ENCODE results near the gene TM7SF3.

DNA sequence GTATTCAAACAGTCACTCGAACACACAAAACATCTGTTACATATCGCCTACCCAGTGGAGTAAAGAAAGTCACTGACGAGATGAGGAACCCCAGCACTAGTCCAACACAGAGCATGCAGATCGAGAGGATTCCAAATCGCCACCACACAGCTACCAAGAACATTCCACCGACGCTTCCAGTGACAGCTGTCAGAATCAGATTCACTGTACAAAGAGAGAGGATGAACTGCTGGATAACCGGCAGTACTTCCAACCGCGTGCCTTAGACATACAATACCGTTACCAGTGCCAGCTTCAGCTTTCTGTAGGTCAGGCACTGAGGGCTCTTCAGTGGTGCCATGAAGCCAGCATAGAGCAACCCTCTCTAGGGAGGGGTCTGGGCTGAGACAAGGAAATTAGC is 34.5 kb downstream of the TM7SF3 start:
- TF ChIP-seq YY1 (IDR thresholded peaks at IDR 0.05; ENCODE audit: insufficient read depth, insufficient read length) (no peak), SUZ12 (IDR thresholded peaks at IDR 0.05; ENCODE audit: extremely low read depth, insufficient read depth, insufficient read length) (no peak)

Data from NT2/D1 (cell line).